Prostate gland (tissue), 2 donors: ENCODE data around the gene FOXJ1.

Experiments
- POLR2A ChIP-seq: fragments of 450-650 bp; IDR thresholded peaks from one replicate; pipeline ENCODE4 v1.6.1; 2016; ENCODE audit warnings: antibody characterized with exemption, mild to moderate bottlenecking
- POLR2AphosphoS5 ChIP-seq: sonication (generic); formaldehyde crosslinking; IDR thresholded peaks from one replicate; pipeline ENCODE4 v1.6.1; 2017; ENCODE audit warnings: antibody characterized with exemption
- TF ChIP-seq, protein P1 (sequence below), 4 experiments: fragments of 200-600 bp in 2 of 4; fragments of 450-650 bp in 2 of 4; sonication (generic) in 2 of 4; IDR thresholded peaks; 1 replicate in 3 of 4; 2 replicates in 1 of 4; pipeline ENCODE4 v1.5.1; 2016 to 2019; ENCODE audit warnings: antibody characterized with exemption in 4 of 4, mild to moderate bottlenecking in 2 of 4, moderate library complexity in 2 of 4

DNA sequence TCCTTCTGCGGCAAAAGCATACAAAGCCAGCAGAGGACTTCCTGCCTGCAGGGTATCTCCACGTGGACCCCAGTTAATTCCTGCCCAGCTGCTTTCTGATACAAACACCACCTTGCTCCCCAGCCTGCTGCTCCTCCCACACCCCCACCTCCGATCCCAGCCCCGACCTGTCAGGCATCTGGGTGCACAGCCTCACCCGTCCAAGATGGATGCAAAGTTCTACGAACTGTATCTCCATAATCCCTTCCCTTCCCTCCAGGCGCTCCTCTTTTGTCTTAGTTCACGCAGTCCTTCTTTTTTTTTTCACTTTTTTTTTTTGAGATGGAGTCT, 15.6 kb upstream of the FOXJ1 start:
- TF ChIP-seq, protein P1, sequence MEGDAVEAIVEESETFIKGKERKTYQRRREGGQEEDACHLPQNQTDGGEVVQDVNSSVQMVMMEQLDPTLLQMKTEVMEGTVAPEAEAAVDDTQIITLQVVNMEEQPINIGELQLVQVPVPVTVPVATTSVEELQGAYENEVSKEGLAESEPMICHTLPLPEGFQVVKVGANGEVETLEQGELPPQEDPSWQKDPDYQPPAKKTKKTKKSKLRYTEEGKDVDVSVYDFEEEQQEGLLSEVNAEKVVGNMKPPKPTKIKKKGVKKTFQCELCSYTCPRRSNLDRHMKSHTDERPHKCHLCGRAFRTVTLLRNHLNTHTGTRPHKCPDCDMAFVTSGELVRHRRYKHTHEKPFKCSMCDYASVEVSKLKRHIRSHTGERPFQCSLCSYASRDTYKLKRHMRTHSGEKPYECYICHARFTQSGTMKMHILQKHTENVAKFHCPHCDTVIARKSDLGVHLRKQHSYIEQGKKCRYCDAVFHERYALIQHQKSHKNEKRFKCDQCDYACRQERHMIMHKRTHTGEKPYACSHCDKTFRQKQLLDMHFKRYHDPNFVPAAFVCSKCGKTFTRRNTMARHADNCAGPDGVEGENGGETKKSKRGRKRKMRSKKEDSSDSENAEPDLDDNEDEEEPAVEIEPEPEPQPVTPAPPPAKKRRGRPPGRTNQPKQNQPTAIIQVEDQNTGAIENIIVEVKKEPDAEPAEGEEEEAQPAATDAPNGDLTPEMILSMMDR (IDR thresholded peaks at IDR 0.05) = no peak
- no peak for TF ChIP-seq POLR2A
- no peak for TF ChIP-seq POLR2AphosphoS5
